Measurements from ENCODE around the gene EXOC5.

DNA sequence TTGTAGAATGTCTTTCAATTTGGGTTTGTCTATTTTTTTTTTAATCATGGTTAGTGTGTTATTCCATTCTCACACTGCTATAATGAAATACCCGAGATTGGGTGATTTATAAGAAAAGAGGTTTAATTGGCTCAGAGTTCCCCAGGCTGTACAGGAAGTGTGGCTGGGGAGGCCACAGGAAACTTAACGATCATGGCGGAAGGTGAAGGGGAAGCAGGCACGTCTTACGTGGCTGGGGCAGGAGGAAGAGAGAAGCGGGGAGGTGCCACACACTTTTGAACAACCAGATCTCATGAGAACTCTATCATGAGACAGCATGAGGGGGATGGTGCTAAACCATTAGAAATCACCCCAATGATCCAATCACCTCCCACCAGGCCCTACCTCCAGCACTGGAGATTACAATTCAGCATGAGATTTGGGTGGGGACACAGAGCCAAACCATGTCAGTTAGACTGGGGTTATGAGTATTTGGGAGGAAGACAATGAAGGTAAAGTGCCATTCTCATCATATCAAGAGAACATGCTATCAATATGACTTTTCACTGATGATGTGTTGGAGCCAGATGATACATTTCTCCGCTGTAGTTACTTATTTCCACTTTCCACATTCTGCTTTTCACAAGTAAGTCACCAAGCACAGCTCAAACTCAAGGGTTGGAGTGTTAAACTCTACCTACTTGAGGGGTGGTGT, 45.8 kb upstream of the EXOC5 start:
- no peak for TF ChIP-seq POLR2AphosphoS5 (IDR thresholded peaks at IDR 0.05)
- TF ChIP-seq, protein P1, sequence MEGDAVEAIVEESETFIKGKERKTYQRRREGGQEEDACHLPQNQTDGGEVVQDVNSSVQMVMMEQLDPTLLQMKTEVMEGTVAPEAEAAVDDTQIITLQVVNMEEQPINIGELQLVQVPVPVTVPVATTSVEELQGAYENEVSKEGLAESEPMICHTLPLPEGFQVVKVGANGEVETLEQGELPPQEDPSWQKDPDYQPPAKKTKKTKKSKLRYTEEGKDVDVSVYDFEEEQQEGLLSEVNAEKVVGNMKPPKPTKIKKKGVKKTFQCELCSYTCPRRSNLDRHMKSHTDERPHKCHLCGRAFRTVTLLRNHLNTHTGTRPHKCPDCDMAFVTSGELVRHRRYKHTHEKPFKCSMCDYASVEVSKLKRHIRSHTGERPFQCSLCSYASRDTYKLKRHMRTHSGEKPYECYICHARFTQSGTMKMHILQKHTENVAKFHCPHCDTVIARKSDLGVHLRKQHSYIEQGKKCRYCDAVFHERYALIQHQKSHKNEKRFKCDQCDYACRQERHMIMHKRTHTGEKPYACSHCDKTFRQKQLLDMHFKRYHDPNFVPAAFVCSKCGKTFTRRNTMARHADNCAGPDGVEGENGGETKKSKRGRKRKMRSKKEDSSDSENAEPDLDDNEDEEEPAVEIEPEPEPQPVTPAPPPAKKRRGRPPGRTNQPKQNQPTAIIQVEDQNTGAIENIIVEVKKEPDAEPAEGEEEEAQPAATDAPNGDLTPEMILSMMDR (IDR thresholded peaks at IDR 0.05): no peak

All from gastroesophageal sphincter (tissue), 3 donors.